HL-60 (cell line): Measurements from ENCODE around the gene CYTH4.

Experiments used
- SPI1 ChIP-seq: IDR thresholded peaks from 2 replicates; pipeline ENCODE4 v1.6.1; 2012; ENCODE audit warnings: low read depth, mild to moderate bottlenecking, borderline replicate concordance
- TF ChIP-seq, protein P1 (sequence below): IDR thresholded peaks from one replicate; pipeline ENCODE4 v1.5.1; 2011; ENCODE audit warnings: low read length, control low read depth, inconsistent platforms; ENCODE audit not compliant: insufficient read depth

DNA sequence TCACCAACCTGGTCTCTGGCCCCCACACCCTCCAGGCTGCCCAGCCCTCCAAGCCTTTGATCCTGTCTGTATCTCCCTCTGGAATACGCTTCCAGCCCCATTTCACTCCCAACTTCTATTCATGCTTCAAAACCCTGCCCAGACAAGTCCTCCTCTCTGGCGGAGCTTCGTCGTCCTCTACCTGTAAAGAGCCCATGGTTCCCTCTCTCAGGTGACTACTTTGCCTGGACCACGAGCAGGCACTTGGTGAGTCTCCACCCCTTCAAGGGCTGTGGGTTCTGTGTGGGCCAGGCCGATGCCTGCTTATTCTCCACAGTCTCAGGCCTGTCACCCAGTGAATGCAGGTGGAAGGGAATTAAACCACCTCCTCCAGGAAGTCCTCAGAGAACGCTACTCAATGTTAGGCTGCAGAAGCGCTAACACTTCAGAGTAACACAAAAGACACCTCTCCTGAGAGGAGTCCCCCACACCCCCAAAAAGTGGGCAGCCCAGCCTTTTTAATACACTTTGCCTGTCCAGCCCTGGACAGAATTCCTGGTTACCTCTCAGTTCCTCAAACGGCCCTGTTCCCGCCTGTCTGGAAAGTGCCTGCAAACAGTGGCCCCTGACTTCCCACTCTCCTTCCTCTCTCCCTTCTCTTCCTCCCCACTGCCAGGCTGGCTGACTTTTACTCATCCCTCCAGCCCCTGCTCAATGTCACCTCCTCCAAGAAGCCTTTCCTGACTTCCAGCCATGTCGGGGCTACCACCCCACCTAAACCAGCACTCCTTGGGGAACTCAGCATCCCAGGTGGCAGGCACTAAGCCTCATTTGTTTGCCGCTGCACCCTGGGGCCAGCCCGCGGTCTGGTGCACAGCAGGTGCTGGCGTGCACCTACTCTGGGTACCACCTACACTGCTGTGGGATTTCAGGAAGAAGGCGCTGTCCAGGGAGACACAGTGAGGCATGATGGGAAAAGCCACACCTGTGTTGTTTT is 47.3 kb upstream of the CYTH4 start:
- TF ChIP-seq SPI1, result no peak
- TF ChIP-seq, protein P1, sequence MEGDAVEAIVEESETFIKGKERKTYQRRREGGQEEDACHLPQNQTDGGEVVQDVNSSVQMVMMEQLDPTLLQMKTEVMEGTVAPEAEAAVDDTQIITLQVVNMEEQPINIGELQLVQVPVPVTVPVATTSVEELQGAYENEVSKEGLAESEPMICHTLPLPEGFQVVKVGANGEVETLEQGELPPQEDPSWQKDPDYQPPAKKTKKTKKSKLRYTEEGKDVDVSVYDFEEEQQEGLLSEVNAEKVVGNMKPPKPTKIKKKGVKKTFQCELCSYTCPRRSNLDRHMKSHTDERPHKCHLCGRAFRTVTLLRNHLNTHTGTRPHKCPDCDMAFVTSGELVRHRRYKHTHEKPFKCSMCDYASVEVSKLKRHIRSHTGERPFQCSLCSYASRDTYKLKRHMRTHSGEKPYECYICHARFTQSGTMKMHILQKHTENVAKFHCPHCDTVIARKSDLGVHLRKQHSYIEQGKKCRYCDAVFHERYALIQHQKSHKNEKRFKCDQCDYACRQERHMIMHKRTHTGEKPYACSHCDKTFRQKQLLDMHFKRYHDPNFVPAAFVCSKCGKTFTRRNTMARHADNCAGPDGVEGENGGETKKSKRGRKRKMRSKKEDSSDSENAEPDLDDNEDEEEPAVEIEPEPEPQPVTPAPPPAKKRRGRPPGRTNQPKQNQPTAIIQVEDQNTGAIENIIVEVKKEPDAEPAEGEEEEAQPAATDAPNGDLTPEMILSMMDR, result no peak
